GM21528 (cell line): ENCODE data around the gene DUSP28.

Source experiments
- ATAC-seq: cut with Tn5 transposase; IDR thresholded peaks from one replicate; pipeline ENCODE4 v1.9.1; 2021; ENCODE audit warnings: mild to moderate bottlenecking, moderate library complexity; ENCODE audit not compliant: unreplicated experiment, low FRiP score

The DUSP28 gene

GRCh38 chr2:240571314-240571973 lies 11.3 kb downstream of the DUSP28 start:
- no peak for ATAC-seq

- no peak for ATAC-seq
Observed at GRCh38 chr2:240572141-240573031, 12.2 kb downstream of the DUSP28 start.

- no peak for ATAC-seq
Observed at GRCh38 chr2:240573071-240573515, 12.9 kb downstream of the DUSP28 start.

GRCh38 chr2:240573516-240574385 lies 13.6 kb downstream of the DUSP28 start:
- no peak for ATAC-seq

- no peak for ATAC-seq
Observed at GRCh38 chr2:240574386-240575100, 14.4 kb downstream of the DUSP28 start.

GRCh38 chr2:240575101-240575965 lies 15.2 kb downstream of the DUSP28 start:
- no peak for ATAC-seq

- no peak for ATAC-seq
Observed at GRCh38 chr2:240576036-240576435, 15.9 kb downstream of the DUSP28 start.

- ATAC-seq, result no peak
Observed at GRCh38 chr2:240576436-240577205, 16.5 kb downstream of the DUSP28 start.

GRCh38 chr2:240577281-240578109 lies 17.3 kb downstream of the DUSP28 start:
- ATAC-seq, result no peak

- no peak for ATAC-seq
Observed at GRCh38 chr2:240578110-240578450, 17.9 kb downstream of the DUSP28 start.

GRCh38 chr2:240578488-240578887 lies 18.3 kb downstream of the DUSP28 start:
- ATAC-seq, result no peak

GRCh38 chr2:240579071-240579762 lies 19.1 kb downstream of the DUSP28 start:
- ATAC-seq, result peak; percentile 1

GRCh38 chr2:240579771-240580614 lies 19.8 kb downstream of the DUSP28 start:
- peak; percentile 33 for ATAC-seq

- no peak for ATAC-seq
Observed at GRCh38 chr2:240581811-240582210, 21.7 kb downstream of the DUSP28 start.

- no peak for ATAC-seq
Observed at GRCh38 chr2:240582781-240583180, 22.6 kb downstream of the DUSP28 start.

- ATAC-seq, result no peak
Observed at GRCh38 chr2:240583774-240584173, 23.6 kb downstream of the DUSP28 start.
